BJ (cell line): Measurements from ENCODE around the gene IMPA2. TPM values are rescaled to one million over a fixed set of nuclear protein-coding genes. Genes with fewer than 3 reads are reported as not detected.

Source experiments
- CTCF ChIA-PET: fragments of 350-600 bp; formaldehyde crosslinking; extraction: SDS; loops from one replicate; lab custom pipeline; 2021; ENCODE audit warnings: antibody characterized with exemption, inconsistent platforms; lab: Yijun Ruan, JAX
- POLR2A ChIA-PET: fragments of 300-600 bp; sonication (Branson Sonifier 250); formaldehyde crosslinking; extraction: SDS; loops from one replicate; lab custom pipeline; 2021; ENCODE audit warnings: antibody characterized with exemption; lab: Charles Lee
- DNase-seq: peaks from one replicate; pipeline ENCODE4 v3.0.0-alpha.2; 2011; ENCODE audit warnings: low read depth
- H3K27me3 ChIP-seq: 2 replicates; pipeline ENCODE4 v1.6.0; 2011; ENCODE audit warnings: low read length; ENCODE audit not compliant: control insufficient read depth, insufficient read depth
- H3K36me3 ChIP-seq: 2 replicates; pipeline ENCODE4 v1.5.1; 2011; ENCODE audit warnings: low read length; ENCODE audit not compliant: control insufficient read depth, insufficient read depth
- H3K4me3 ChIP-seq: 2 replicates; pipeline ENCODE4 v1.5.1; 2011; ENCODE audit warnings: low read depth, mild to moderate bottlenecking, control low read depth, low read length
- polyA plus RNA-seq: library from polyadenylated mRNA; depleted of rRNA; stranded (reverse); fragments of >200 nt; gene quantifications from 2 replicates; pipeline ENCODE4 v1.2.3, GENCODE V29; 2011
- TF ChIP-seq, protein P1 (sequence below): IDR thresholded peaks from 2 replicates; pipeline ENCODE4 v1.5.1; 2011; ENCODE audit warnings: low read depth, mild to moderate bottlenecking, control low read depth, inconsistent platforms, low read length, moderate library complexity; ENCODE audit not compliant: insufficient read depth

The IMPA2 gene
- polyA plus RNA-seq, 1 experiment, result 22.8 TPM

DNA sequence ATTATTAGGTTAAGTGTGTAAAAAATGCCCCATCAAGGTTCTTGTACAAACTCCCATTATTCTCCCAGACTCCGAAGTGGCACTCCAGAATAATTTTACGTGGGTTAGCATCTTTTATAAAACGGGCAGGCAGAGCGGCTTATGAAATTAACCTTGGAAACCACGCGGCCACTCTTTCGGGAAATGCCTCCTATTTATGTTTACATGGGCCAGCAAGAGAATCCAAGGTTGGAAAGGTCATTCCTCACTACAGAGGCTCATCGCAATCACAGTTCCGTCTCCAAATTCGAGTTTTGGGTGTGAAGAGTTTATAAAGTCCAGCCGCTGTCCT lies 1.2 kb upstream of the IMPA2 start:
- no peaks in the 10 kb centered on the region for H3K27me3 ChIP-seq
- peak overlapping the region; percentile 82 for H3K4me3 ChIP-seq
- TF ChIP-seq, protein P1, sequence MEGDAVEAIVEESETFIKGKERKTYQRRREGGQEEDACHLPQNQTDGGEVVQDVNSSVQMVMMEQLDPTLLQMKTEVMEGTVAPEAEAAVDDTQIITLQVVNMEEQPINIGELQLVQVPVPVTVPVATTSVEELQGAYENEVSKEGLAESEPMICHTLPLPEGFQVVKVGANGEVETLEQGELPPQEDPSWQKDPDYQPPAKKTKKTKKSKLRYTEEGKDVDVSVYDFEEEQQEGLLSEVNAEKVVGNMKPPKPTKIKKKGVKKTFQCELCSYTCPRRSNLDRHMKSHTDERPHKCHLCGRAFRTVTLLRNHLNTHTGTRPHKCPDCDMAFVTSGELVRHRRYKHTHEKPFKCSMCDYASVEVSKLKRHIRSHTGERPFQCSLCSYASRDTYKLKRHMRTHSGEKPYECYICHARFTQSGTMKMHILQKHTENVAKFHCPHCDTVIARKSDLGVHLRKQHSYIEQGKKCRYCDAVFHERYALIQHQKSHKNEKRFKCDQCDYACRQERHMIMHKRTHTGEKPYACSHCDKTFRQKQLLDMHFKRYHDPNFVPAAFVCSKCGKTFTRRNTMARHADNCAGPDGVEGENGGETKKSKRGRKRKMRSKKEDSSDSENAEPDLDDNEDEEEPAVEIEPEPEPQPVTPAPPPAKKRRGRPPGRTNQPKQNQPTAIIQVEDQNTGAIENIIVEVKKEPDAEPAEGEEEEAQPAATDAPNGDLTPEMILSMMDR, result no peak
- H3K36me3 ChIP-seq, result no peaks in the 10 kb centered on the region
- DNase-seq, result no peak
- ChIA-PET POLR2A (interaction anchor here (0.6 to 1.5 kb wide), 3 partner anchors 18 to 31 kb away, joined by 3 to 14 read pairs (median 7); no protein-coding TSS in a partner anchor), CTCF (interaction anchor here (1.7 to 2.5 kb wide), 2 partner anchors 15 to 42 kb away, joined by 6 to 10 read pairs; no protein-coding TSS in a partner anchor)

DNA sequence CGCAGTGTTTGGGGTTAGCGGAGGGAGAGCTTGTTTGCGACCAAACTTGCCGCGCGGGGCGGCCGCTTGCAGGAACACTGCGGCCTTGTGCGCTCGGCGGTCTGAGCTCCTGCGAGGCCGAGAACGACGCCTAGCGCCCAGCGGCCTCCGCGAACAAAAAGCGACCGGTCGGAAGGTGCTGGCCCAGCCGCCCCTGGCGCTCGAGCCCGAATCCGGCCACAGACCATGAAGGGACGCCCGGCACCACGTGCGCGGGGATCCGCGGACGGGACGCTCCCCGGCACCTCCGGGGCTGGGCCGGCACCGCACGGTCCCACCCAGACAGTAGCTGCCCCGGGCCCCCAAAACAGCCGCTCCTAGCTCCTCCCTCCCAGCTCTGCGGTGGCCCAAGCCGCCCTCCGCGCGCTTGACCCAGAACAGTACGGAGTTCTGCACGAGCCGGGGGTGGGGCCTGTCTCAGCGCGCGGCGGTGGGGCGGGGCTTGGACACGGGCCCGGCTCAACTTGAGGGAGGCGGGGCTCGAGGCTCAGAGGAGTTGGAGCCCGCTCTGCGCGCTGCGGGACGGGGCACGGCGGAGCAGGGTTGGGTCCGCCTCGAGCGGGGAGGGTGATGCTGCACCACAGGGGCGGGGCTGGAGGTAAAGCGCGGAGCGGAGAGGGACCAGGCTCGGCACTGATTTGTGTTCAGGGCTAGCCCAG lies 664 bp upstream of the IMPA2 start:
- CTCF ChIA-PET, result interaction anchor here (1.6 to 2.5 kb wide), 4 partner anchors 12 to 53 kb away, joined by 3 to 10 read pairs (median 6); no protein-coding TSS in a partner anchor
- TF ChIP-seq, protein P1, result peak; percentile 36; the same call in 1 of the 2 replicates
- H3K4me3 ChIP-seq, result peak overlapping the region; percentile 82
- DNase-seq, result peak; percentile 92
- no peaks in the 10 kb centered on the region for H3K27me3 ChIP-seq
- H3K36me3 ChIP-seq, result no peaks in the 10 kb centered on the region
- POLR2A ChIA-PET, result interaction anchor here (0.6 to 1.5 kb wide), 4 partner anchors 17 to 32 kb away, joined by 3 to 14 read pairs (median 5); no protein-coding TSS in a partner anchor

DNA sequence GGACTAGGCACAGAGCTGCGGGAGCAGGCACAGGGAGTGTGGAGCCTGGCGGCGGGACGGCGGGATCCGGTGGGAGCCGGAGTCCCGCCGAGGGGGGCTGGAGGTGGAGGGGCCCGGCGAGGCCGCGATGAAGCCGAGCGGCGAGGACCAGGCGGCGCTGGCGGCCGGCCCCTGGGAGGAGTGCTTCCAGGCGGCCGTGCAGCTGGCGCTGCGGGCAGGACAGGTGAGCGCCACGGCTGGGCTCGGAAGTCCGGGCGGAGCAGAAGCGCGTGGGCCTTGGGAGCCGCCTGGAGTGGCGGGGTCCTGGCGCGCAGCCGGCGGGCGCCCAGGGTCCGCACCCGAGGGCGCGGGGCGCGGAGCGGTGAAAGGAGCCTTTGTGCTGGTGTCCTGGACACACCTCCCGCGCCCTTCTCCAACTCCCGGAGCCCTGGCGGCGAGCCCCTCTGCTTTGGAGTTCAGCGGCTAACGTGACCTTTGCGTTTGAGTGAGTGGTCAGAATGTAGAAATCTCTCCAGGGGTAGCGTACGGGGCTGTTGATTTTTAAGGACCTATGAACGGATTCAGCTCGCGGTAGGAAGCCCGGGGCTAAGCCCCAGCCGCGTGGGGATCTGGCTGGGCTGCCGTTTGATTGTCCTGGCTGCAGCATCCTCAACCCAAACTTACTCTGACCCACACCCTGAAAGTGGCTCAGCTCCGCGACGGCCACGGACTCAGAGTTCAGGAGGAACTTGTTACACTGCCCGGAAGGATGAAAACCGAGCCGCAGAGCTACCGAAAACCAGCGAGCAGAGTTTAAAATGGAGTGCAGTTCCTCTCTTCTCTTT lies 448 bp downstream of the IMPA2 start:
- no peak for DNase-seq
- Histone ChIP-seq H3K4me3 (peak overlapping the region; percentile 82), H3K36me3 (no peaks in the 10 kb centered on the region), H3K27me3 (no peaks in the 10 kb centered on the region)
- TF ChIP-seq, protein P1, result no peak
- CTCF ChIA-PET, result interaction anchor here (0.7 to 3.2 kb wide), 8 partner anchors 11 to 249 kb away, joined by 3 to 21 read pairs (median 5); no protein-coding TSS in a partner anchor
- POLR2A ChIA-PET, result interaction anchor here (1.5 kb wide), 1 partner anchor 27 kb away, joined by 7 read pairs; no protein-coding TSS in a partner anchor

DNA sequence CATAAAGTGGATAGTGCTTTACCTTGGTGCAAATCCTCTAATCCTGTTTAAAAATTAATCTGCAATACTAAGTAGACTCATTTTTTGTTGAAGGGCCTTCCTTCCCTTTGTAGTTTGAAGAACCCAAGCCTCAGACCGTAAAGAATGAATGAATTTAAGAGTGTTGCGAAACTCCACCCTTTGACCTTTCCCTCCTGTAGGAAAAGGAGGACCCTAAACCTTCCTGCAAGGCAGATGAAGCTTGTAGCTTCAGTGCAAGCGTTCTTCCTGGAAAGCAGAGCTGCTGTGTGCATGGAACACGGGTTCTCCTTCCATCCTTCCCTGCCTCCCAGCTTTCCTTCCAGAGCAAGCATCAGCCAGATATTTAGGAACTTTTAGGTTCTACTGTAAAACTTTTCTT lies 1.7 kb downstream of the IMPA2 start:
- Histone ChIP-seq H3K4me3 (no peak overlapping the region), H3K27me3 (no peaks in the 10 kb centered on the region), H3K36me3 (no peaks in the 10 kb centered on the region)
- no peak for DNase-seq
- ChIA-PET CTCF (interaction anchor here (2.9 to 3.2 kb wide), 2 partner anchors 12 to 45 kb away, joined by 17 to 21 read pairs; no protein-coding TSS in a partner anchor), POLR2A (no interaction called here)
- TF ChIP-seq, protein P1, result no peak
